Glutamatergic neuron (in vitro differentiated cells): ENCODE data around the gene APBB2. TPM values are rescaled to one million over a fixed set of nuclear protein-coding genes. Genes with fewer than 3 reads are reported as not detected.

Experiments
- DNase-seq: peaks from one replicate; pipeline ENCODE4 v3.0.0; 2022
- H3K27ac Mint-ChIP-seq: one replicate; pipeline ENCODE4 v1.8.0; 2020; ENCODE audit warnings: mild to moderate bottlenecking, mixed read lengths, inconsistent platforms; ENCODE audit not compliant: unreplicated experiment
- H3K27me3 Mint-ChIP-seq: one replicate; pipeline ENCODE4 v1.8.0; 2020; ENCODE audit warnings: mild to moderate bottlenecking, moderate library complexity, mixed read lengths, inconsistent platforms; ENCODE audit not compliant: unreplicated experiment
- H3K36me3 Mint-ChIP-seq: one replicate; pipeline ENCODE4 v1.8.0; 2020; ENCODE audit warnings: mild to moderate bottlenecking, mixed read lengths, inconsistent platforms; ENCODE audit not compliant: unreplicated experiment
- H3K4me1 Mint-ChIP-seq: one replicate; pipeline ENCODE4 v1.8.0; 2020; ENCODE audit warnings: mild to moderate bottlenecking, low read depth, mixed read lengths, inconsistent platforms; ENCODE audit not compliant: unreplicated experiment
- H3K4me3 Mint-ChIP-seq: one replicate; pipeline ENCODE4 v1.8.0; 2020; ENCODE audit warnings: mild to moderate bottlenecking, mixed read lengths, inconsistent platforms; ENCODE audit not compliant: unreplicated experiment
- H3K9me3 Mint-ChIP-seq: one replicate; pipeline ENCODE4 v1.8.0; 2020; ENCODE audit warnings: mild to moderate bottlenecking, moderate library complexity, mixed read lengths, inconsistent platforms; ENCODE audit not compliant: unreplicated experiment
- total RNA-seq: library from RNA; stranded (reverse); fragmentation: NEBNext Ultra II Directional; extraction: Animal tissue kit (Norgen Biotek cat#: 25700); gene quantifications from one replicate; pipeline ENCODE4 v1.2.1, GENCODE V29; 2021; ENCODE audit not compliant: unreplicated experiment
- TF ChIP-seq, protein P1 (sequence below): fragments of 200-600 bp; sonication (generic); IDR thresholded peaks from one replicate; pipeline ENCODE4 v1.5.0; 2021; ENCODE audit not compliant: partially characterized antibody, unreplicated experiment

Gene APBB2
- total RNA-seq, 1 donor from 2014 or later, result 117 TPM

- H3K27ac Mint-ChIP-seq, result no peak overlapping the region
- H3K36me3 Mint-ChIP-seq, result no peaks in the 10 kb centered on the region
- DNase-seq, result no peak
- H3K9me3 Mint-ChIP-seq, result no peaks in the 10 kb centered on the region
- H3K4me3 Mint-ChIP-seq, result no peak overlapping the region
- peaks cover 12% of the 10 kb centered on the region for H3K4me1 Mint-ChIP-seq
- peaks cover 1% of the 10 kb centered on the region for H3K27me3 Mint-ChIP-seq
- TF ChIP-seq, protein P1, sequence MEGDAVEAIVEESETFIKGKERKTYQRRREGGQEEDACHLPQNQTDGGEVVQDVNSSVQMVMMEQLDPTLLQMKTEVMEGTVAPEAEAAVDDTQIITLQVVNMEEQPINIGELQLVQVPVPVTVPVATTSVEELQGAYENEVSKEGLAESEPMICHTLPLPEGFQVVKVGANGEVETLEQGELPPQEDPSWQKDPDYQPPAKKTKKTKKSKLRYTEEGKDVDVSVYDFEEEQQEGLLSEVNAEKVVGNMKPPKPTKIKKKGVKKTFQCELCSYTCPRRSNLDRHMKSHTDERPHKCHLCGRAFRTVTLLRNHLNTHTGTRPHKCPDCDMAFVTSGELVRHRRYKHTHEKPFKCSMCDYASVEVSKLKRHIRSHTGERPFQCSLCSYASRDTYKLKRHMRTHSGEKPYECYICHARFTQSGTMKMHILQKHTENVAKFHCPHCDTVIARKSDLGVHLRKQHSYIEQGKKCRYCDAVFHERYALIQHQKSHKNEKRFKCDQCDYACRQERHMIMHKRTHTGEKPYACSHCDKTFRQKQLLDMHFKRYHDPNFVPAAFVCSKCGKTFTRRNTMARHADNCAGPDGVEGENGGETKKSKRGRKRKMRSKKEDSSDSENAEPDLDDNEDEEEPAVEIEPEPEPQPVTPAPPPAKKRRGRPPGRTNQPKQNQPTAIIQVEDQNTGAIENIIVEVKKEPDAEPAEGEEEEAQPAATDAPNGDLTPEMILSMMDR, result no peak
These were observed 78.5 kb downstream of the APBB2 start for GRCh38 chr4:41135801-41136200.

DNA sequence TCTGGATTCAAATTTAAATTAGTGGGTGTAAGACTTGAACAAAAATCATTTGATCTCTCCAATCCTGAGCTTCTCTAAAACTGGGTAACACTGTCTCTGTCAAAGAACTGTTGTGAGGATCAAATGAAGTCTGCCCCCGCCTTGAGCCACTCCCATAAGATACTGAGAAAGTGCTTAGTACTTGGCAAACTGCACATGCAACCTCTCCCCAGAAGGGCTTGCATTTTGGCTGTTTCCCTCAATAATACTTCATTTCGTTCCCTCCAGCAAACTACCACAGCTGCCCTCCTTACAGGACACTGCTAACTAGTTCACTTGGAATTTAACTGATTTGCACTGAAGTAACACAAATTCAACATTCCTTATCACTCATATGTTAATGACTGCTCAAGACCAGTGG lies 79.8 kb downstream of the APBB2 start:
- H3K4me1 Mint-ChIP-seq, result peaks cover 8% of the 10 kb centered on the region
- H3K27me3 Mint-ChIP-seq, result peaks cover 1% of the 10 kb centered on the region
- TF ChIP-seq, protein P1, result no peak
- no peak overlapping the region for H3K27ac Mint-ChIP-seq
- DNase-seq, result no peak
- H3K9me3 Mint-ChIP-seq, result no peaks in the 10 kb centered on the region
- H3K36me3 Mint-ChIP-seq, result no peaks in the 10 kb centered on the region
- H3K4me3 Mint-ChIP-seq, result no peak overlapping the region

DNA sequence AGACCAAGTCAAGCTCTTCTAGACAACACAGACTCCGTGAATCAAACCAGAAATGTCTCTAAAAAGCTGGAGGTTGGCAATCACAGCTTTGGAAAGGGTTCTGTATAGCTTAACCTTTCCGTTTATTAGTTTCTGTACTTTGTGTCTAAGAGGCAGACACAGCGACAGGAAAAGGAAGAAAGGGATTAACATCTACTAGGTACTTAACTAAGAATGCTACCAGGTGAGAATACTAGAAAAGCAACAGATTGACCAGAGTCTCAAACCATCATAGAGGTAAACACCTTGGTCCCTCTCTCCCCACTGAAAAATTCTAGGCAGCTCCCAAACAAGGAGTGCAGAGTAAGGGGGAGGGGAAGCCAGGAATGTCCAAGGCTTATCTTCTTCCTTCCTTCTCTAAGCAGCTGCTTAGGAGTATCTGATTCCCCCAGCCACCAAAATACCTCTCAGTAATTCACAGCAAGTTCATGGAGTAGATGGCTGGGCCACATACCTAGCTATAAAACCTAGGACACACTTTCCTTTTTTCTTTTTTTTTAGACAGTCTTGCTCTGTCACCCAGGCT lies 80.8 kb downstream of the APBB2 start:
- H3K27ac Mint-ChIP-seq, result no peak overlapping the region
- H3K4me3 Mint-ChIP-seq, result no peak overlapping the region
- H3K9me3 Mint-ChIP-seq, result no peaks in the 10 kb centered on the region
- TF ChIP-seq, protein P1, result no peak
- H3K4me1 Mint-ChIP-seq, result peaks cover 8% of the 10 kb centered on the region
- no peak for DNase-seq
- no peaks in the 10 kb centered on the region for H3K36me3 Mint-ChIP-seq
- H3K27me3 Mint-ChIP-seq, result peaks cover 3% of the 10 kb centered on the region

GRCh38 chr4:41132055-41132683 lies 82.2 kb downstream of the APBB2 start:
- H3K27ac Mint-ChIP-seq, result no peak overlapping the region
- H3K9me3 Mint-ChIP-seq, result no peaks in the 10 kb centered on the region
- DNase-seq, result no peak
- peaks cover 3% of the 10 kb centered on the region for H3K27me3 Mint-ChIP-seq
- TF ChIP-seq, protein P1, result no peak
- H3K4me3 Mint-ChIP-seq, result no peak overlapping the region
- no peaks in the 10 kb centered on the region for H3K36me3 Mint-ChIP-seq
- peaks cover 8% of the 10 kb centered on the region for H3K4me1 Mint-ChIP-seq

GRCh38 chr4:41129936-41130440 lies 84.4 kb downstream of the APBB2 start:
- H3K27me3 Mint-ChIP-seq, result peaks cover 2% of the 10 kb centered on the region
- no peak for DNase-seq
- no peaks in the 10 kb centered on the region for H3K9me3 Mint-ChIP-seq
- H3K27ac Mint-ChIP-seq, result no peak overlapping the region
- TF ChIP-seq, protein P1, result no peak
- H3K4me1 Mint-ChIP-seq, result peaks cover 8% of the 10 kb centered on the region
- no peak overlapping the region for H3K4me3 Mint-ChIP-seq
- H3K36me3 Mint-ChIP-seq, result no peaks in the 10 kb centered on the region
